Transverse colon (tissue), 3 donors: Measurements from ENCODE around the gene CSE1L.

Experiments used
- CTCF ChIP-seq, 5 experiments: fragments of 200-600 bp in 3 of 5; fragments of 450-650 bp in 2 of 5; sonication (generic) in 3 of 5; IDR thresholded peaks; 1 replicate in 2 of 5; 2 replicates in 3 of 5; pipeline ENCODE4 v1.5.1; 2016 to 2017; ENCODE audit warnings: antibody characterized with exemption in 5 of 5, inconsistent platforms in 3 of 5, mild to moderate bottlenecking in 2 of 5, moderate library complexity in 1 of 5
- EP300 ChIP-seq: sonication (generic); formaldehyde crosslinking; IDR thresholded peaks from one replicate; pipeline ENCODE4 v1.6.1; 2017; ENCODE audit warnings: antibody characterized with exemption, low read depth
- POLR2A ChIP-seq: fragments of 450-650 bp; IDR thresholded peaks from one replicate; pipeline ENCODE4 v1.6.1; 2016; ENCODE audit warnings: antibody characterized with exemption, mild to moderate bottlenecking, moderate library complexity

- TF ChIP-seq CTCF (IDR thresholded peaks at IDR 0.05) (no peak), POLR2A (no peak), EP300 (no peak)
Observed at GRCh38 chr20:49140834-49141233, 94.7 kb downstream of the CSE1L start.
